HG02943 (cell line): ENCODE data around the gene SMARCC2.
A peak's percentile ranks its signal among the peaks of the same experiment; 100 is the strongest.

Experiments used
- ATAC-seq: cut with Tn5 transposase; IDR thresholded peaks from one replicate; pipeline ENCODE4 v1.9.1; 2021; ENCODE audit warnings: mild to moderate bottlenecking, low read depth, moderate library complexity; ENCODE audit not compliant: unreplicated experiment

The SMARCC2 gene

GRCh38 chr12:56153678-56154065 is 35.6 kb downstream of the SMARCC2 start:
- ATAC-seq = no peak

GRCh38 chr12:56152756-56153677 is 36.3 kb downstream of the SMARCC2 start:
- no peak for ATAC-seq

- ATAC-seq = peak; percentile 81
These were observed 37.0 kb downstream of the SMARCC2 start, which contains the start of gene MYL6B for GRCh38 chr12:56152132-56152755. TSS of gene MYL6B (plus strand) at chr12:56152587. CDS start at chr12:56153919, 1,332 bp downstream.

GRCh38 chr12:56151672-56152131 is 37.6 kb downstream of the SMARCC2 start:
- ATAC-seq = peak; percentile 38

GRCh38 chr12:56150563-56150962 is 38.7 kb downstream of the SMARCC2 start:
- ATAC-seq = no peak

GRCh38 chr12:56146492-56147460 is 42.5 kb downstream of the SMARCC2 start:
- no peak for ATAC-seq

GRCh38 chr12:56145217-56145616 is 44.1 kb downstream of the SMARCC2 start:
- ATAC-seq = no peak

GRCh38 chr12:56143870-56144269 is 45.4 kb downstream of the SMARCC2 start:
- ATAC-seq = no peak

- ATAC-seq = no peak
These were observed 46.1 kb downstream of the SMARCC2 start for GRCh38 chr12:56143217-56143616.

- ATAC-seq = no peak
These were observed 47.1 kb downstream of the SMARCC2 start for GRCh38 chr12:56141946-56142784.

- no peak for ATAC-seq
These were observed 51.3 kb downstream of the SMARCC2 start for GRCh38 chr12:56137853-56138571.

- no peak for ATAC-seq
These were observed 54.4 kb downstream of the SMARCC2 start for GRCh38 chr12:56134897-56135296.

GRCh38 chr12:56130876-56131275 is 58.4 kb downstream of the SMARCC2 start:
- no peak for ATAC-seq

GRCh38 chr12:56129942-56130495 is 59.3 kb downstream of the SMARCC2 start:
- no peak for ATAC-seq

GRCh38 chr12:56129206-56129941 is 59.9 kb downstream of the SMARCC2 start:
- ATAC-seq = no peak

- ATAC-seq = no peak
These were observed 60.5 kb downstream of the SMARCC2 start for GRCh38 chr12:56128670-56129205.

- ATAC-seq = peak; percentile 84
These were observed 61.2 kb downstream of the SMARCC2 start, which contains the start of gene ESYT1 for GRCh38 chr12:56127888-56128669. TSS of gene ESYT1 (plus strand) at chr12:56128267. CDS start at chr12:56128320, 53 bp downstream.
